Activated T-cell treated with anti-CD3 and anti-CD28 coated beads for 4 hours (primary cell): Measurements from ENCODE around the gene CDC14A.
"Not testable (repeated sequence)": the region's sequence is repeated elsewhere in the genome, so short reads cannot be mapped to it uniquely, and the experiment has no call there.

Experiments used
- DNase-seq: peaks from one replicate; pipeline ENCODE4 v3.0.0-alpha.2; 2020

The CDC14A gene

GRCh38 chr1:100337878-100338277 lies 14.4 kb upstream of the CDC14A start:
- not testable (repeated sequence) for DNase-seq

GRCh38 chr1:100339735-100340134 lies 12.6 kb upstream of the CDC14A start:
- DNase-seq, result not testable (repeated sequence)

- DNase-seq, result no peak
These were observed 11.8 kb upstream of the CDC14A start for GRCh38 chr1:100340494-100340893.

GRCh38 chr1:100342348-100342747 lies 10.0 kb upstream of the CDC14A start:
- DNase-seq, result no peak

GRCh38 chr1:100343897-100344296 lies 8.4 kb upstream of the CDC14A start:
- no peak for DNase-seq

- DNase-seq, result no peak
These were observed 7.5 kb upstream of the CDC14A start for GRCh38 chr1:100344774-100345173.

GRCh38 chr1:100346387-100346786 lies 5.9 kb upstream of the CDC14A start:
- no peak for DNase-seq

- DNase-seq, result no peak
These were observed 5.0 kb upstream of the CDC14A start for GRCh38 chr1:100347009-100347966.

- DNase-seq, result no peak
These were observed 3.7 kb upstream of the CDC14A start for GRCh38 chr1:100348549-100349144.

GRCh38 chr1:100349246-100349645 lies 3.1 kb upstream of the CDC14A start:
- no peak for DNase-seq

- no peak for DNase-seq
These were observed 1.6 kb upstream of the CDC14A start for GRCh38 chr1:100350787-100351094.

- DNase-seq, result peak; percentile 74
These were observed 1.0 kb upstream of the CDC14A start for GRCh38 chr1:100351095-100351887.

GRCh38 chr1:100353071-100353801 lies 930 bp downstream of the CDC14A start:
- no peak for DNase-seq

- no peak for DNase-seq
These were observed 1.7 kb downstream of the CDC14A start for GRCh38 chr1:100353988-100354387.

- DNase-seq, result no peak
These were observed 2.7 kb downstream of the CDC14A start for GRCh38 chr1:100354971-100355394.

- no peak for DNase-seq
These were observed 5.9 kb downstream of the CDC14A start for GRCh38 chr1:100358210-100358609.

- no peak for DNase-seq
These were observed 6.8 kb downstream of the CDC14A start for GRCh38 chr1:100359139-100359538.

- no peak for DNase-seq
These were observed 8.6 kb downstream of the CDC14A start for GRCh38 chr1:100360790-100361510.

- no peak for DNase-seq
These were observed 9.3 kb downstream of the CDC14A start for GRCh38 chr1:100361511-100362089.

GRCh38 chr1:100362821-100363466 lies 10.6 kb downstream of the CDC14A start:
- no peak for DNase-seq

- no peak for DNase-seq
These were observed 11.5 kb downstream of the CDC14A start for GRCh38 chr1:100363831-100364230.
